Prostate gland (tissue), 2 donors: ENCODE results near the gene ATP1A2. TPM values are rescaled to one million over a fixed set of nuclear protein-coding genes. Genes with fewer than 3 reads are reported as not detected.

Experiments used
- DNase-seq: peaks from one replicate; pipeline ENCODE4 v3.0.0-alpha.2; 2019; ENCODE audit warnings: low spot score
- H3K27ac ChIP-seq, 2 donors: fragments of 200-600 bp; sonication (generic); 2 replicates each; pipeline ENCODE4 v1.5.1; 2017 to 2019
- H3K27me3 ChIP-seq: fragments of 200-600 bp; sonication (generic); replicated peaks from 2 replicates; pipeline ENCODE4 v1.5.1; 2019; ENCODE audit not compliant: insufficient read depth
- H3K36me3 ChIP-seq, 2 donors: fragments of 200-600 bp; sonication (generic); 1 replicate in 1 of 2; 2 replicates in 1 of 2; pipeline versions ENCODE4 v1.5.1 to v1.8.1; 2017 to 2019
- H3K4me1 ChIP-seq: fragments of 200-600 bp; sonication (generic); replicated peaks from 2 replicates; pipeline ENCODE4 v1.5.1; 2019
- H3K4me3 ChIP-seq, 2 donors: fragments of 200-600 bp; sonication (generic); 2 replicates each; pipeline ENCODE4 v1.5.1; 2017 to 2019
- H3K9me3 ChIP-seq: fragments of 200-600 bp; sonication (generic); 2 replicates; pipeline ENCODE4 v1.5.1; 2017
- CTCF ChIP-seq, 4 experiments: fragments of 200-600 bp in 2 of 4; fragments of 450-650 bp in 2 of 4; sonication (generic) in 2 of 4; IDR thresholded peaks; 1 replicate in 3 of 4; 2 replicates in 1 of 4; pipeline ENCODE4 v1.5.1; 2016 to 2019; ENCODE audit warnings: antibody characterized with exemption in 4 of 4, mild to moderate bottlenecking in 2 of 4, moderate library complexity in 2 of 4
- POLR2A ChIP-seq: fragments of 450-650 bp; IDR thresholded peaks from one replicate; pipeline ENCODE4 v1.6.1; 2016; ENCODE audit warnings: antibody characterized with exemption, mild to moderate bottlenecking
- POLR2AphosphoS5 ChIP-seq: sonication (generic); formaldehyde crosslinking; IDR thresholded peaks from one replicate; pipeline ENCODE4 v1.6.1; 2017; ENCODE audit warnings: antibody characterized with exemption
- WGBS: methylation state at CpG from one replicate; pipeline ENCODE4 v1.1.5; 2018; 5-methylcytosine and 5-hydroxymethylcytosine counted together
- intact Hi-C: fragments of 100-400 bp; cut with DNase I; formaldehyde crosslinking; loops from one replicate; pipeline ENCODE4 v1.14.2; 2022
- total RNA-seq, 2 donors: library from RNA; depleted of rRNA; stranded (reverse); fragments of >200 nt; gene quantifications; one replicate each; pipeline ENCODE4 v1.1.0, GENCODE V29; 2016

Gene ATP1A2
- total RNA-seq, 2 donors from 2014 or later = 14.8 to 69.0 TPM

GRCh38 chr1:160094291-160094625 is 21.3 kb upstream of the ATP1A2 start:
- Histone ChIP-seq H3K4me3 (no peak overlapping the region), H3K27ac (no peak overlapping the region), H3K9me3 (no peaks in the 10 kb centered on the region), H3K27me3 (no peaks in the 10 kb centered on the region), H3K4me1 (peaks cover 4% of the 10 kb centered on the region), H3K36me3 (peaks cover 0 to 7% of the 10 kb centered on the region in 2 donors)
- intact Hi-C loops = no loop called here
- no peak for DNase-seq
- WGBS = 88% methylated on average over 4 of the region's 4 CpGs
- TF ChIP-seq POLR2AphosphoS5 (no peak), POLR2A (no peak), CTCF (IDR thresholded peaks at IDR 0.05) (no peak)

- no peak overlapping the region for H3K4me3 ChIP-seq
- H3K9me3 ChIP-seq = no peaks in the 10 kb centered on the region
- no peak for DNase-seq
- WGBS = 98% methylated on average over 14 of the region's 14 CpGs
- H3K27me3 ChIP-seq = no peaks in the 10 kb centered on the region
- H3K36me3 ChIP-seq = peaks cover 0 to 7% of the 10 kb centered on the region in 2 donors
- no peak overlapping the region for H3K27ac ChIP-seq
- intact Hi-C loops = no loop called here
- peaks cover 4% of the 10 kb centered on the region for H3K4me1 ChIP-seq
- TF ChIP-seq CTCF (IDR thresholded peaks at IDR 0.05) = no peak
- TF ChIP-seq POLR2AphosphoS5 = no peak
- no peak for TF ChIP-seq POLR2A
Measured at GRCh38 chr1:160094806-160095205, 20.8 kb upstream of the ATP1A2 start.

- Histone ChIP-seq H3K27me3 (no peaks in the 10 kb centered on the region), H3K36me3 (peaks cover 0 to 7% of the 10 kb centered on the region in 2 donors), H3K4me1 (peaks cover 4% of the 10 kb centered on the region), H3K9me3 (no peaks in the 10 kb centered on the region), H3K27ac (no peak overlapping the region), H3K4me3 (no peak overlapping the region)
- intact Hi-C loops = no loop called here
- TF ChIP-seq CTCF (IDR thresholded peaks at IDR 0.05) (no peak), POLR2AphosphoS5 (no peak), POLR2A (no peak)
- no peak for DNase-seq
- WGBS = 97% methylated on average over 4 of the region's 4 CpGs
Measured at GRCh38 chr1:160095382-160096105, 20.0 kb upstream of the ATP1A2 start.

GRCh38 chr1:160096274-160097116 is 19.1 kb upstream of the ATP1A2 start:
- Histone ChIP-seq H3K9me3 (no peaks in the 10 kb centered on the region), H3K4me1 (peaks cover 8% of the 10 kb centered on the region), H3K27ac (no peak overlapping the region), H3K27me3 (no peaks in the 10 kb centered on the region), H3K4me3 (no peak overlapping the region), H3K36me3 (peaks cover 0 to 7% of the 10 kb centered on the region in 2 donors)
- intact Hi-C loops = no loop called here
- WGBS = 65% methylated on average over 4 of the region's 4 CpGs
- TF ChIP-seq POLR2A (no peak), CTCF (IDR thresholded peaks at IDR 0.05) (no peak), POLR2AphosphoS5 (no peak)
- DNase-seq = no peak
